IMR-90 (cell line): ENCODE results near the gene PLEKHS1. TPM values are rescaled to one million over a fixed set of nuclear protein-coding genes. Genes with fewer than 3 reads are reported as not detected.

Source experiments
- ATAC-seq: fragments of 200-7000 bp; cut with Tn5 transposase; 2 replicates; pipeline ENCODE4 v1.9.1; 2020; ENCODE audit warnings: low read depth, mild to moderate bottlenecking, moderate library complexity
- BruUV-seq: library from RNA; stranded (reverse); fragments of 400-500 nt; replicated peaks from 2 replicates; lab custom pipeline; 2021; lab: Mats Ljungman, UMichigan
- CTCF ChIA-PET: fragments of 300-600 bp; formaldehyde crosslinking; extraction: SDS; loops from one replicate; lab custom pipeline; 2021; ENCODE audit warnings: antibody characterized with exemption; lab: Yijun Ruan, JAX
- POLR2A ChIA-PET: fragments of 300-600 bp; sonication (Branson Sonifier 250); formaldehyde crosslinking; loops from one replicate; lab custom pipeline; 2022; ENCODE audit warnings: antibody characterized with exemption; ENCODE audit not compliant: unreplicated experiment; lab: Charles Lee
- DNase-seq: peaks from one replicate; pipeline ENCODE4 v3.0.0; 2013
- H2AFZ ChIP-seq: replicated peaks from 2 replicates; pipeline ENCODE3; 2013; ENCODE audit warnings: low read length, mild to moderate bottlenecking; ENCODE audit not compliant: poor library complexity
- H2AK5ac ChIP-seq: 2 replicates; pipeline ENCODE4 v1.6.1; 2013; ENCODE audit warnings: low read depth, low read length, inconsistent platforms
- H2AK9ac ChIP-seq: replicated peaks from 2 replicates; pipeline ENCODE3; 2013; ENCODE audit warnings: mild to moderate bottlenecking, low read depth, low read length, moderate library complexity; ENCODE audit not compliant: poor library complexity
- H2BK120ac ChIP-seq: 2 replicates; pipeline ENCODE4 v1.6.1; 2013; ENCODE audit warnings: low read depth, low read length, inconsistent platforms
- H2BK15ac ChIP-seq: 3 replicates; pipeline ENCODE4 v1.6.1; 2013; ENCODE audit warnings: low read depth, low read length, inconsistent platforms
- H2BK20ac ChIP-seq: 2 replicates; pipeline ENCODE4 v1.6.1; 2013; ENCODE audit warnings: low read depth, mild to moderate bottlenecking, inconsistent platforms, low read length, moderate library complexity
- H2BK5ac ChIP-seq: 2 replicates; pipeline ENCODE4 v1.6.1; 2013; ENCODE audit warnings: mild to moderate bottlenecking, low read depth, low read length, inconsistent platforms; ENCODE audit not compliant: poor library complexity, severe bottlenecking
- H3K14ac ChIP-seq: replicated peaks from 2 replicates; pipeline ENCODE4 v1.6.1; 2013; ENCODE audit warnings: low read depth, low read length, inconsistent platforms
- H3K18ac ChIP-seq: 2 replicates; pipeline ENCODE4 v1.6.1; 2013; ENCODE audit warnings: low read depth, low read length, control low read depth
- H3K23ac ChIP-seq: 2 replicates; pipeline ENCODE4 v1.6.1; 2013; ENCODE audit warnings: low read depth, low read length, inconsistent platforms
- H3K27ac ChIP-seq: 2 replicates; pipeline ENCODE4 v1.5.1; 2013; ENCODE audit warnings: mild to moderate bottlenecking, control low read depth, low read length; ENCODE audit not compliant: insufficient read depth
- H3K27me3 ChIP-seq: 2 replicates; pipeline ENCODE4 v1.6.1; 2013; ENCODE audit warnings: low read length; ENCODE audit not compliant: control insufficient read depth, insufficient read depth
- H3K36me3 ChIP-seq: 2 replicates; pipeline ENCODE4 v1.6.1; 2013; ENCODE audit warnings: low read length, mixed read lengths; ENCODE audit not compliant: control insufficient read depth, insufficient read depth
- H3K4ac ChIP-seq: 2 replicates; pipeline ENCODE4 v1.6.1; 2013; ENCODE audit warnings: low read depth, low read length, inconsistent platforms
- H3K4me1 ChIP-seq: 2 replicates; pipeline ENCODE4 v1.6.1; 2013; ENCODE audit warnings: low read length, mixed read lengths; ENCODE audit not compliant: control insufficient read depth, insufficient read depth
- H3K4me2 ChIP-seq: 2 replicates; pipeline ENCODE4 v1.6.1; 2013; ENCODE audit warnings: low read depth, mild to moderate bottlenecking, control low read depth, low read length, moderate library complexity
- H3K4me3 ChIP-seq: 2 replicates; pipeline ENCODE4 v1.5.1; 2013; ENCODE audit warnings: low read depth, mild to moderate bottlenecking, control low read depth, low read length, moderate library complexity; ENCODE audit not compliant: insufficient read depth
- H3K56ac ChIP-seq: 2 replicates; pipeline ENCODE4 v1.6.1; 2013; ENCODE audit warnings: low read length, inconsistent platforms; ENCODE audit not compliant: insufficient read depth; ENCODE audit errors: extremely low read depth
- H3K79me1 ChIP-seq, 2 experiments: 2 replicates each; pipeline ENCODE4 v1.6.1; 2013; ENCODE audit warnings: low read length in 2 of 2, inconsistent platforms in 1 of 2, low read depth in 1 of 2
- H3K9ac ChIP-seq: 2 replicates; pipeline ENCODE4 v1.6.1; 2013; ENCODE audit warnings: low read depth, low read length, control low read depth
- H3K9me1 ChIP-seq: 2 replicates; pipeline ENCODE4 v1.6.1; 2013; ENCODE audit warnings: low read length, inconsistent platforms; ENCODE audit not compliant: insufficient read depth
- H3K9me3 ChIP-seq: 2 replicates; pipeline ENCODE4 v1.6.1; 2013; ENCODE audit warnings: low read length; ENCODE audit not compliant: control insufficient read depth, insufficient read depth
- H4K20me1 ChIP-seq: 2 replicates; pipeline ENCODE4 v1.6.1; 2013; ENCODE audit warnings: low read length, inconsistent platforms; ENCODE audit not compliant: insufficient read depth
- H4K5ac ChIP-seq: 2 replicates; pipeline ENCODE4 v1.6.1; 2013; ENCODE audit warnings: mild to moderate bottlenecking, low read depth, low read length, control low read depth
- H4K8ac ChIP-seq, 2 experiments: 2 replicates each; pipeline ENCODE4 v1.6.1; 2013; ENCODE audit warnings: low read depth in 2 of 2, low read length in 2 of 2, control low read depth in 1 of 2, inconsistent platforms in 1 of 2
- H4K91ac ChIP-seq: 2 replicates; pipeline ENCODE4 v1.6.1; 2013; ENCODE audit warnings: low read depth, low read length, inconsistent platforms; ENCODE audit not compliant: insufficient read depth
- RFX5 ChIP-seq: IDR thresholded peaks from 2 replicates; pipeline ENCODE4 v1.8.0; 2012; ENCODE audit warnings: low read depth, mild to moderate bottlenecking, low read length, moderate library complexity
- WGBS, 2 experiments: methylation state at CpG; one replicate each; pipeline versions ENCODE4 v1.1.5 to v1.1.7; 2013; ENCODE audit warnings: missing lambda C conversion rate in 2 of 2; ENCODE audit not compliant: insufficient read length in 1 of 2; ENCODE audit errors: extremely low coverage in 2 of 2; 5-methylcytosine and 5-hydroxymethylcytosine counted together
- dilution Hi-C: fragments of 300-500 bp; cut with HindIII; formaldehyde crosslinking; loops from one replicate; pipeline ENCODE4 v1.14.3; 2018; ENCODE audit warnings: low sequenced_read_pairs; ENCODE audit not compliant: unreplicated experiment
- in situ Hi-C: fragments of 300-500 bp; cut with MboI; formaldehyde crosslinking; loops from 3 replicates; pipeline ENCODE4 v1.14.3; 2019; ENCODE audit warnings: low sequenced_read_pairs, inconsistent platforms, mixed read lengths
- intact Hi-C: fragments of 100-400 bp; cut with micrococcal nuclease; formaldehyde crosslinking; loops from 2 replicates; pipeline ENCODE4 v1.10.0; 2022
- polyA plus RNA-seq, 3 experiments: library from polyadenylated mRNA; depleted of rRNA; stranded (reverse); fragments of >200 nt; gene quantifications; 2 replicates each; pipeline ENCODE4 v1.2.3, GENCODE V29; 2012; ENCODE audit warnings: low replicate concordance in 1 of 3
- total RNA-seq: library from RNA; depleted of rRNA; stranded (reverse); fragments of >200 nt; gene quantifications from 2 replicates; pipeline ENCODE4 v1.2.3, GENCODE V29; 2012

Gene PLEKHS1
- total and polyA plus RNA-seq, 2 of the 4 experiments (the other 2 are of a cell fraction), result not detected

- Histone ChIP-seq H2BK15ac (no peak overlapping the region), H3K79me1 (no peaks in the 10 kb centered on the region), H4K8ac (no peak overlapping the region), H3K27me3 (no peaks in the 10 kb centered on the region; the same call in 1 of the 2 replicates), H2AK9ac (no peak overlapping the region), H3K9me1 (no peaks in the 10 kb centered on the region), H2BK120ac (no peak overlapping the region), H2AFZ (no peak overlapping the region), H3K9ac (no peak overlapping the region), H4K5ac (no peak overlapping the region), H2AK5ac (no peak overlapping the region), H3K4ac (no peak overlapping the region), H4K20me1 (no peaks in the 10 kb centered on the region), H3K4me2 (no peak overlapping the region), H3K9me3 (no peaks in the 10 kb centered on the region), H3K18ac (no peak overlapping the region), H3K23ac (no peak overlapping the region), H4K91ac (no peak overlapping the region), H2BK20ac (no peak overlapping the region), H3K27ac (no peak overlapping the region), H3K56ac (no peak overlapping the region), H3K4me3 (no peak overlapping the region), H3K36me3 (no peaks in the 10 kb centered on the region), H2BK5ac (no peak overlapping the region), H3K4me1 (no peaks in the 10 kb centered on the region), H3K14ac (no peak overlapping the region)
- intact Hi-C loops (no loop called here), dilution Hi-C loops (no loop called here), in situ Hi-C loops (no loop called here)
- ChIA-PET CTCF (no interaction called here), POLR2A (no interaction called here)
- no CpG with 5 or more reads among the region's 2 CpGs for WGBS, 2 experiments
- BruUV-seq, result no TSS peak
- DNase-seq (no peak), ATAC-seq (no peak)
- no peak for TF ChIP-seq RFX5
Measured at GRCh38 chr10:113745374-113745773, 6.1 kb upstream of the PLEKHS1 start.
